MCF 10A (cell line): ENCODE results near the gene PNMA6E. TPM values are rescaled to one million over a fixed set of nuclear protein-coding genes. Genes with fewer than 3 reads are reported as not detected.

ENCODE experiments used
- BruUV-seq: library from RNA; stranded (reverse); fragments of 400-500 nt; replicated peaks from 2 replicates; lab custom pipeline; 2021; lab: Mats Ljungman, UMichigan
- CTCF ChIA-PET: fragments of 300-600 bp; sonication (Branson Sonifier 250); formaldehyde crosslinking; extraction: SDS; loops from one replicate; lab custom pipeline; 2021; ENCODE audit warnings: antibody characterized with exemption, inconsistent platforms; lab: Yijun Ruan, JAX
- POLR2A ChIA-PET: fragments of 300-600, 350-650 bp; sonication (Branson Sonifier 250); formaldehyde crosslinking; extraction: SDS; loops from one replicate; lab custom pipeline; 2020; ENCODE audit warnings: antibody characterized with exemption, inconsistent platforms; lab: Yijun Ruan, JAX
- DNase-seq: peaks from one replicate; pipeline ENCODE4 v3.0.0-alpha.2; 2018; ENCODE audit not compliant: unreplicated experiment
- H3K27ac Mint-ChIP-seq: one replicate; pipeline ENCODE4 v1.8.0; 2022; ENCODE audit warnings: mild to moderate bottlenecking, low read depth, mixed read lengths; ENCODE audit not compliant: unreplicated experiment
- H3K27me3 Mint-ChIP-seq: one replicate; pipeline ENCODE4 v1.8.0; 2022; ENCODE audit warnings: mixed read lengths; ENCODE audit not compliant: insufficient read depth, unreplicated experiment
- H3K36me3 Mint-ChIP-seq: one replicate; pipeline ENCODE4 v1.8.0; 2022; ENCODE audit warnings: mild to moderate bottlenecking, moderate library complexity, mixed read lengths; ENCODE audit not compliant: insufficient read depth, unreplicated experiment
- H3K4me1 Mint-ChIP-seq: one replicate; pipeline ENCODE4 v1.8.0; 2022; ENCODE audit warnings: mixed read lengths; ENCODE audit not compliant: insufficient read depth, unreplicated experiment
- H3K4me3 Mint-ChIP-seq: one replicate; pipeline ENCODE4 v1.8.0; 2022; ENCODE audit warnings: mild to moderate bottlenecking, moderate library complexity, mixed read lengths; ENCODE audit not compliant: unreplicated experiment
- H3K9me3 Mint-ChIP-seq: one replicate; pipeline ENCODE4 v1.8.0; 2022; ENCODE audit warnings: mixed read lengths; ENCODE audit not compliant: unreplicated experiment
- CTCF ChIP-seq: fragments of 200-600 bp; IDR thresholded peaks from one replicate; pipeline ENCODE4 v1.8.0; 2022; ENCODE audit warnings: antibody characterized with exemption, mild to moderate bottlenecking; ENCODE audit not compliant: unreplicated experiment
- intact Hi-C: fragments of 100-400 bp; cut with micrococcal nuclease; formaldehyde crosslinking; loops from 2 replicates; pipeline ENCODE4 v1.14.1; 2022
- total RNA-seq: library from RNA; stranded (reverse); gene quantifications from 2 replicates; pipeline ENCODE4 v1.2.3, GENCODE V29; 2022

Gene PNMA6E
- total RNA-seq, 1 experiment from 2014 or later, result not detected

DNA sequence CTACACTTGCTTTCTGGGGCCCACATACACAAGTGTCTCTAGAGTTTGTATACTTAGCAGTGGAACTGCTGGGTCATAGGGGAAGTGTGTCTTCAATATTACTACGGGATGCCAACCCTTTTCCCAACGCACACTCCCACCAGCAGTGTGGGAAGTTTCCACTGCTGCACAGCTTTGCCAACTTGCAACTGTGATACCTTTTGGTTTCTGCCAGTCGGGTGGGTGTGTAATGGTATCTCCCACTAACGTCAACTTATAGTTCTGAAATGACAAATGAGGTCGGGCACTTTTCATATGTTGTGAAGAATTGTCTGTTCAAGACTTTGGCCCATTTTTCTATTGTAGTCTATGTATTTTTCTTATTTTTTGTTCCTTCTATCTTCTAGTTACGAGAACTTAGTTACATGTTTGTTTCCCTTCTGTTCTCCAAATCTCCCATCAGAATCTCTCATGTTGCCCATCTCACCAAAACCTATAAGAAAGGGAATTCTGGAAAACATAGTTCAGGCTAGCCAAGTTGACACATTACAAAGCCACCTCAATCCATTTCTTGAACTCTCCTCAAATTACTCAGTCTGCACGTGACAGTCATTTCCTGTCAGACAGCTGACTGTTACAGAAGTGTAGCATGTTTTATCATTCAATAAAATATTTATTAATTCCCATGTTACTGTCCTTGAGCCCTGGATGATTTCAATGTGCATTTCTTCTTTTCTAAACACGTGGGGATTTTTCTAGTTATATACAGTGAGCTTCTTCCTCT, 30.7 kb downstream of the PNMA6E start:
- Mint-ChIP-seq H3K9me3 (no peaks in the 10 kb centered on the region), H3K27ac (no peak overlapping the region), H3K36me3 (no peaks in the 10 kb centered on the region), H3K4me1 (peaks cover 6% of the 10 kb centered on the region), H3K27me3 (peaks cover 33% of the 10 kb centered on the region), H3K4me3 (no peak overlapping the region)
- TF ChIP-seq CTCF, result no peak
- ChIA-PET POLR2A (no interaction called here), CTCF (interaction anchor here (0.9 kb wide), 1 partner anchor 249 kb away, joined by 3 read pairs; no protein-coding TSS in a partner anchor)
- BruUV-seq, result no TSS peak
- DNase-seq, result no peak
- intact Hi-C loops, result no loop called here

- no peak overlapping the region for H3K4me3 Mint-ChIP-seq
Measured at GRCh38 chrX:153366878-153367538, 34.1 kb downstream of the PNMA6E start.

GRCh38 chrX:153366119-153366518, 35.0 kb downstream of the PNMA6E start:
- H3K4me1 Mint-ChIP-seq, result peaks cover 6% of the 10 kb centered on the region
- ChIA-PET CTCF (interaction anchor here (0.6 to 0.7 kb wide), 2 partner anchors 389 to 751 kb away, joined by 3 to 6 read pairs; no protein-coding TSS in a partner anchor), POLR2A (no interaction called here)
- no peak for TF ChIP-seq CTCF
- no TSS peak for BruUV-seq
- H3K36me3 Mint-ChIP-seq, result no peaks in the 10 kb centered on the region
- no peaks in the 10 kb centered on the region for H3K9me3 Mint-ChIP-seq
- no peak overlapping the region for H3K27ac Mint-ChIP-seq
- intact Hi-C loops, result no loop called here
- DNase-seq, result no peak
- peaks cover 47% of the 10 kb centered on the region for H3K27me3 Mint-ChIP-seq
- no peak overlapping the region for H3K4me3 Mint-ChIP-seq

More at GRCh38 chrX:153366878-153367538, 34.1 kb downstream of the PNMA6E start:
- peaks cover 6% of the 10 kb centered on the region for H3K4me1 Mint-ChIP-seq
- no peaks in the 10 kb centered on the region for H3K9me3 Mint-ChIP-seq
- intact Hi-C loops, result no loop called here
- BruUV-seq, result no TSS peak
- H3K36me3 Mint-ChIP-seq, result no peaks in the 10 kb centered on the region
- no peak for DNase-seq
- TF ChIP-seq CTCF, result no peak
- CTCF ChIA-PET, result no interaction called here
- peaks cover 47% of the 10 kb centered on the region for H3K27me3 Mint-ChIP-seq
- no peak overlapping the region for H3K27ac Mint-ChIP-seq
- POLR2A ChIA-PET, result no interaction called here

GRCh38 chrX:153365670-153366069, 35.5 kb downstream of the PNMA6E start:
- no peak for DNase-seq
- peaks cover 3% of the 10 kb centered on the region for H3K4me1 Mint-ChIP-seq
- no TSS peak for BruUV-seq
- POLR2A ChIA-PET, result no interaction called here
- no peak for TF ChIP-seq CTCF
- no peaks in the 10 kb centered on the region for H3K9me3 Mint-ChIP-seq
- H3K27me3 Mint-ChIP-seq, result peaks cover 47% of the 10 kb centered on the region
- no peaks in the 10 kb centered on the region for H3K36me3 Mint-ChIP-seq
- no peak overlapping the region for H3K4me3 Mint-ChIP-seq
- intact Hi-C loops, result no loop called here
- CTCF ChIA-PET, result interaction anchor here (0.7 kb wide), 1 partner anchor 751 kb away, joined by 3 read pairs; no protein-coding TSS in a partner anchor
- H3K27ac Mint-ChIP-seq, result no peak overlapping the region
